ENCODE results near the gene ENTREP3.
"Not testable (repeated sequence)": the region's sequence is repeated elsewhere in the genome, so short reads cannot be mapped to it uniquely, and the experiment has no call there.

The ENTREP3 gene

DNA sequence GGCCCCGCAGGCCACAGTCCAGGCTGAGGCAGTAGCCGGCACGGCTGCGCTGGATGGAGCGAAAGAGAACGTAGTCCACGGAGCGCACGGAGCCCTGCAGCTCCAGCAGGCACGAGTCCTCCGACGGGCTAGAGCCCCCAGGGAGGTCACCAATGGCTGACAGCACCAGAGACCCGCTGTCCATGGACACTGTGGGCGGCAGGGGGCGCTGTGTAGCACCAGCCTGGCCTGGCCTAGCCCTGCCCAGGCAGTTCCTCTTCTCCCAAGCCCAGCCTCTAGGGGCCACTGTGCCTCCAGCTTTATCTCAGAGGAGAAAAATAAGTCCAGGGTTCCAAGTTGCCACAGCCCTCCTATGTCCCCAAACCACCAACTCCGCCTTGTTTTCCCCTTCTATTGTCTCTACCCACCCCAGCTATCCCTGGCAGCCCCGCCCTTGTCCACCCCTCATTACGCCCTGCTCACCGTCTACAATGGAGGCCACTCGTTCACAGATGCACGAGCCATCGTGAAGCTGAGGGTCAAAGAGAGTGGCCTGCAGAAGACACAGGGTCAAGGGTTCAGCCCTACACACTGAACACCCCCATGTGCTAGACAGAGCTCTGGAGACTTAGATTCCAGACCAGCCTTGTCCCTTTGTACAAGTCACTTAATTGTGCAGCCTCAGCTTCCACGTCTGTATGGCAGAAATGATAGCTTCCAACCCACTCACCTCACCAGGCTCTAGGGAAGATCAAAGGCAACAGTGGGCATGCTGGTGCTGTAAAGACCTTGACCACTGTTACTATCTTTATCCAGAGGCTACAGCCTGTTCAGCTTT, 4.4 kb downstream of the ENTREP3 start:
- peak; percentile 71 to 74 for DNase-seq (ENCODE audit: low read depth in 2 of 2)

DNA sequence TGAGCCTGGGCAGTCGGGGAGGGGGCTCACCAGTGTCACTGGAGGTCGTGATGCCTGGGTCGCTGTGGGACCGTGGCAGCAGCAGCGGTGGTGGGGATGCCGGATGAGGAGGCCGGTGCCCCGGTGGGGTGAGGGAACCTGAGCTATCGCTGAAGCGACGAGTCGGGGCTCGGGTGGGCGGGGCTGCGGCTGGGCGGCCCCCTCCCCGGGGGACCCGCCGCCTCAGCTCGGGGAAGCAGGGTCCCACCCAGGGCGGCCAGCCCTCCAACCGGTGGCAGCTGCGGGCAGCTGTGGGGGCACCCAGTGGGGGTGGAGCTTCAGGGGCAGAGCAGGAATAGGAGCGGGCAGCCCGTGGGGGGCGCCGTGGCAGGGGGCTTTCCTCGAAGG, 5.0 kb downstream of the ENTREP3 start:
- no peak for DNase-seq (ENCODE audit: low read depth in 2 of 2)

DNA sequence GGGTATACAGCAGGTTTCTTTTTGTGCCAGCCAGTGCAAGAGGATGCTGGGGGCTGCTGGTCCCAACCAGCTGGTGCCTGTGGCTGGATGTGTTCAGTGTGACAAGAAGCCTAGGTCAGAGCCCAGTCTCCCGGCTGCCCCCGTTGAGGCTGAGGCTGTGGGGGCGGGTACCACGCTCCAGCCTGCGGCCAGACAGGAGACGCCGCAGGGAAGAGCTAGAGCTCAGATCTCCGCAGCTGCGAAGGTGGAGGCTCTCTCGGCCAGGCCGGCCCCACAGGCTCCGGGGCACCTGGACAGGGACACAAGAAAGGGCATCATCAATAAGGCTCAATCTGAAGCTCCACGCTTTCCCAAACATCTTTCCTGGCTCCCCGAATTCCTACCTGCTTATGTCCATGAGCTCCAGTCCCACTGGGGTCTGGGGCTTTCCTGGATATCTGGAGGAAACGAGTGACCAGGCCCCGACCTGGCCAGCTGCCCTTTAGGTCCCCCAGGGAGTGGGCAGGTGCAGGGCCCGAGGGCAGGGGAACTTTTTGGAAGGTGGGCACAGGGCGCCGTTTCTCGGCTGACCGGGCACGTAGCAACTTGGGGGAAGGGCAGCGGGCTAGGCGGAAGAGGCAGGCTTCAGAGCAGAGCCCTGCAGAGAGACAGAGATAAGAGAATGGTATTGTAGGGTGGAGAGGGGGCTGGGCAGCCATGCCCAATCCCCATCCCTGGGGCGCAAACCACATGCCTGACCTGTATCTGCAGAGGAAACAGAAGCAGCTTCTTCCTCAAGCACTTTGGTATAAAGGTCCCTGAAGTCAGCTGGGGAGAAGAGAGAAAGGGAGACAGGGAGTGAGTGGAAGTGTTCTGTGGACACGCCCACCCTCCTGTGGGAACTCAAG, 7.4 kb downstream of the ENTREP3 start:
- no peak for DNase-seq (ENCODE audit: low read depth in 2 of 2)

DNA sequence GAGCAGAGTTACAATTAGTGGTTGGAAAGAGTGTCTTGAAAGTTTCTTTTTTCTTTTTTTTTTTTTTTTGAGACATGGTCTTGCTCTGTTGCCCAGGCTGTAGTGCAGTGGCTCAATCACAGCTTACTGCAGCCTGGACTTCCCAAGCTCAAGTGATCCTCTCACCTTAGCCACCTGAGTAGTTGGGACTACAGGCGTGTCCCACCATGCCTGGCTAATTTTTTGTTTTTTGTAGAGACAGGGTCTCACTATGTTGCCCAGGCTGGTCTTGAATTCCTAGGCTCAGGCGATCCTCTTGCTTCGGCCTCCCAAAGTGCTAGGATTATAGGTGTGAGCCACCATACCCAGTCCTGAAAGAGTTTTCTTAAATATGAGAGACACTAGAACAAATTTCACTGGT, 8.5 kb downstream of the ENTREP3 start:
- DNase-seq (ENCODE audit: low read depth in 2 of 2) = not testable (repeated sequence)

DNA sequence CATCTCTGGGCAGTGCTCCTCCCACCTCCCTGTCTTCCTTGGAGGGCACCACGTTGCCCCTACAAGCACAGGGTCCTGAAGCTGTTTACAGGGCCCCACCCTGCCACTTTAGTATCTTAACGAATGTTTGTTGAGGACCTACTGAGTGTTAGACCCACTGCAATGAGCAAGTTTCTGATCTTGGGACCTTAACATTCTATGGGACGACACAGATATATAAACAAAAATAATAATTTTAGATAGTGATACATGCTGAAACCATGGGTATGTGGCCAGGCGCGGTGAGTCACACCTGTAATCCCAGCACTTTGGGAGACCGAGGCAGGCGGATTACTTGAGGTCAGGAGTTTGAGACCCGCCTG, 10.1 kb downstream of the ENTREP3 start:
- DNase-seq (ENCODE audit: low read depth in 2 of 2) = no peak

DNA sequence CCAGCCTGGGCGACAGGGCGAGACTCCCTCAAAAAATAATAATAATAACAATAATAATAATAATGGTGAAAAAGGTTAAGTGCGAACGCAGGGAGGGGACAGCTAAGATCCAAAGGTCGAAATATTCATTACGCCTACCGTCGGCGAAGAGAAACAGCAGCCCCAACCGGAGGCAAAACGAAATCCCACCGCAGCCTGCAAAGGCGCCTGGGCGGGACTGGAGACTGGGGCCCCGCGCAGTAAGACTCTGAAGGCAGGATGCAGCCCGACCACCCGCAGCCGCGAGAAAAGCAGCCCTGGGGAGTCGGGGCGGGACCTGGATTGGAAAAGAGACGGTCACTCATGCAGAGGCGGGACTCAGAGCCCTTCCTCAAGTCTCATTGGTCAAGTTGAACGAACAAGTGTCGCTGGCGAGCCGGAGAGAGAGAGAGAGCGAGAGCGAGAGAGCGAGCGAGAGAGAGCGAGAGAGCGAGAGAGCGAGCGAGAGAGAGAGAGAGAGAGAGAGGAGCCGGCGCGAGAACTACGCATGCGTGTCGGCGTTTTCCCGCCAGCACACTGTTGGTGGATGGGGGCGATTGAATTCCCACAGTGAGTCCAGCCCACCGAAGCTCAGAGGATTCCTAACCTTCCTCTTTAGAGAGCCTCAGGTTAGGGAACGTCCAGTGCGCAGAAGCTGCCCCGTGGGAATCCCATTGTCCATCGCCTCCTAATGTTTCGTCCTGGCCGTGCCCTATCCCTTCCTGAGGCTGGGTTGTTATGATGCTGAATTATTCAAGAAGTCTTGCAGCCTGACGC, 10.7 kb downstream of the ENTREP3 start:
- DNase-seq (ENCODE audit: low read depth in 2 of 2) = peak; percentile 100

DNA sequence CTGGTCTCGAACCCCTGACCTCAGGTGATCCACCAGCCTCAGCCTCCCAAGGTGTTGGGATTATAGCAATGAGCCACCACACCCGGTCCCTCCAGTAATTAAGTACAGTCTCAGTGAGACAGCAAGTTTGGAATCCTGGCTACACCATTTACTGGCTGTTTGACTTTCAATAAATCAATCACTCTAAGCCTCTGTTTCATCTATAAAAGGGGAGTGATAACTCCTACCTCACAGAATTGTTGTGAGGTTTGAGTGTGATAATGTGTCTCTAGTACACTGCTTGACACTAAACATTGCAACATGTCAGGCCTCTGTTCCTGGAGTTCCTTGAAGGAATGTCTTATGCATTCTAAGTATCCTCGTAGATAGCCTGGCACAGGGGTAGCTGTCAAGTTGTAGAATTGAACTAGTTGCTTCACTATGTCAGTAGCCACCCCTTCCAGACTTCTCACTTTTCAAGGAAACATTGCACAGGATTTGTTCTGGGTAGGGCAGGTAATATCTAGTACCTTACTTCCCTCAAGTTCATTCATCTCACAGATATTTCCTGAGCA, 12.4 kb downstream of the ENTREP3 start:
- no peak for DNase-seq (ENCODE audit: low read depth in 2 of 2)

DNA sequence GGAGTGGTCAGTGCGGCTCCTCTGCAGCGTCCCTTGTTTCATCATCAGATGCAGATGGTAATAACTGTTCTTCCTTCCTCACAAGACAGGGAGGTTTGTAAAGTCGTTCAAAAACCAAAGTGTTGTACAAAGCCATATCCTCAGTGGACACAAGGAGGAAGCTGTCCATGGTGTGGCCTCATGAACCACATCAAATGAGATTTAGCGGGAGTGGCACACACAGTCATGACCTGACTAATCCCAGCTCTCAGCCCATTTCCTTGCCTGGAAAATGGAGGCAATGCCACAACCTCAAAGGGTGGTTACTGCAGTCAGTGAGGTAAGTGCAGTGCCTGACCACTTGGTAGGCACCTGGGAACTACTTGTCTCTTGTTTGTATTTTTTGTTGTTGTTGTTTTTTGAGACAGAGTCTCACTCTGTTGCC, 13.4 kb downstream of the ENTREP3 start:
- no peak for DNase-seq (ENCODE audit: low read depth in 2 of 2)

DNA sequence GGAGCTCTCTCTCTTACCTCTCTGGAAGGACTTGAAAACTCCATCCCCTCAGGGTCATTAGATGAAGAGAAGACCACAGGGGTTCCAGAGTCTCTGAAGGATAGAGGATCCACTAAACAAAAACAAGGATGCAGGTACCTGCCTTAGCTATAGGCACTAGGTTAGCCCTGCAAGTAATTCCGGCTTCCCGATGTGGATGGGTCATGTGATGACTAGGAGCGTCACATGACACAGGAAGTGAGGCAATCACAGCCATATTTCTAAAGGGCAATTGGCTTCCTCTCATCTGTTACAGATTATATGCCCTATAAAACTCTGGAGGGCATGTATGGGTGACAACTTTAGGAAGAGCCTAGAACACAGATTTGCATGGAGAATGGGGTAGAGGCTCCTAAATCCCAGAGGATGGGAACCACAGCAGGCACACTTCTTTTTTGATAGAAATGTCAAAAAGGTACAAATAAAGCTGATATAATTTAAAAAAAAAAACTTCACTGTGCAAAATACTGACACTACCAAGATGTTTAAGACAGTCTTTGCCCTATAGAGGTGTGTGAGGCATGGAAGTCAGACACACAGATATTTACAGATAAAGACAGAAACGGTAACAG, 14.1 kb downstream of the ENTREP3 start:
- peak; percentile 59 to 69 for DNase-seq (ENCODE audit: low read depth in 2 of 2)

DNA sequence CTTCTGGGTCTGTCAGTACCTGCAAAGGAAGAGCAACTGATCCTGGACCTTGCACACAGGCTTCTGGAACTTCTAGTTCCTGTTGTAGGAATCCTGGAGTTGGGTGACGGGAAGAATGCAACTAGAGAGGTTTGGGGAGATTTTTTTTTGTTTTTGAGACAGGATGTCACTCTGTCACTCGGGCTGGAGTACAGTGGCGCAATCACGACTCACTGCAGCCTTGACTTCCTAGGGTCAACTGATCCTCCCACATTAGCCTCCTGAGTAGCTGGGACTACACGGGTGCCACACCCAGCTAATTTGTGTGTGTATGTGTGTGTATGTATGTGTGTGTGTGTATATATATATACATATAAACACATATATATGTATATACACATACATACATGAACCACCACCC, 18.8 kb downstream of the ENTREP3 start:
- no peak for DNase-seq (ENCODE audit: low read depth in 2 of 2)

DNA sequence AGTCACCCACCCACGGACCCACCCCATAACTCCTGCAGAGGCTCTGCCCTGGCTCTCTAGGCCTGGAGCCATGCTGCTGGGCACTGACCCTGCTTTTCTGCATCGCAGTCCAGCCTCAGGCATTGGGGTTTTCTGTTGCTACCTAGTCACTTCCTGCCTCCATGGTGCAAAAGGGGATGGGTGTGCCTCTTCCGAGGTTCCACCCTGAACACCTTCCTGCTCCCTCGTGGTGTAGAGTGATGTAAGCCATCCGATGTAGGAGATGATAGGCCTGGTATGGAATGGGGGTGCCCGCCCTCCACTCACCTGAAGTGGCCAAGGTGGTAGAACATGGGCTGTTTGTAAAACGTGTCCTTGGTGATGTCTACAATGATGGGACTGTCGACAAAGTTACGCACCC, 19.9 kb downstream of the ENTREP3 start:
- not testable (repeated sequence) for DNase-seq (ENCODE audit: low read depth in 2 of 2)

DNA sequence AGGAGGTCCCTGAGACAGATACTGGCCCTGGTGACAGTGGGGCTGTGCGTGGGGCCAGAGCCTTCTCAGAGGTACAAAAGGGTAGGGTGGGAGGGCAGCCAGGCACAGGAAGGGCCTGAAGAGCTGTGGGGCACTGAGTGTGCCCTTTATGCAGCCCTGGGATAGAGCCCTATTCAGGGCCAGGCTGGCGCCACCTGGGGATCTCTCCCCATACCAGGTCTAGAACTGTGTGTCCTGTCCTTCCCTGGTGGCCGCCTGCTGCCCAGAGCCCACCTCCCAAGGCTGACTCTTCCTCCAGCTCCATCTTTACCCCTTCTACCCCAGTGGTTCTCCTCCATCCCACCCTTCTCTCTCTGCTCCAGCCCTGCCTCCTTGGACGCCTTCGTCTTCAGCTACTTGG, 21.8 kb downstream of the ENTREP3 start:
- not testable (repeated sequence) for DNase-seq (ENCODE audit: low read depth in 2 of 2)

DNA sequence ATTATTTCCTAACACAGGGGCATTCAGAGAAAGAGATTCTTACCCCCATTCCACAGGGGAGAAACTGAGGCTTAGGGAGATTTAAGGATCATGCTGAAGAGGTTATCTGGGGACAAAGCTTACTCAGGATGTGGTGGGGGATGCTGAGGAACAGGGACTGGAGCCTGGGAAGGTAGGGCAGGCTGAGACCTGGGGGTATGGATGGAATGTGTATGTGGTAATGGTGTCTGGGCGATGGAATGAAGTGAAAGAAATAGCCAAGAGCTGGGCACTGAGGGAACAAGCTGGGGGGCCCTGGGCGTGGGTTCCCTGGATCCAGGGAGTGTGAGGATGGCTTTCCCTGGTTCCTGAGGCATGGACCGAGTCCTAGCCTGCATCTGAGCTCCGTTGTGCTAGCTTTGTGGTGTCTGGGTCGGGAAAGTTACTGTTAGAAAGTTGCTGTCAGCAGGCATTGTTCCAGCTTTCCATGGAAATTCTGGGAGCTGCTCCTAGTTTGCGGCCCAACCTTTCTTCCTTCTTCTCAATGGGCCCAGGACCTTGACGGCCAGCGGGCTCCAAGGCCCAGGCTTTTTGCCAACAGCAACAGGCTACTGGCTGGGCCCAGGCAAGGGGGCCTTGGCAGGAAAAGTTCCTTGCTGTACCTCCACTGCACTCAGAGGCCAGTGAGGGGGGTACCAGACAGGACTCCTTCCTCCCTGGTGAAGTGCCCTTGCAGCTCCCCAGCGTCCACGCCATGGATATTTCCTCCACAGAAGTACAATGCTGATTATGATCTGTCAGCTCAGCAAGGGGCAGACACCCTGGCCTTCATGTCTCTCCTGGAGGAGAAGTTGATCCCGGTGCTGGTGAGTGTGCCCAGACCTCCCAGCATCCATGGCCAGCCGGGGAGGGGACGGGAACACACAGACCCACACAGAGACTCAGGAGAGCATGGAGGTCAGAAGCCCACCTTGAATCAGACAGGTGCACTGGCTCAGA, 23.0 kb downstream of the ENTREP3 start:
- DNase-seq (ENCODE audit: low read depth in 2 of 2) = not testable (repeated sequence)

DNA sequence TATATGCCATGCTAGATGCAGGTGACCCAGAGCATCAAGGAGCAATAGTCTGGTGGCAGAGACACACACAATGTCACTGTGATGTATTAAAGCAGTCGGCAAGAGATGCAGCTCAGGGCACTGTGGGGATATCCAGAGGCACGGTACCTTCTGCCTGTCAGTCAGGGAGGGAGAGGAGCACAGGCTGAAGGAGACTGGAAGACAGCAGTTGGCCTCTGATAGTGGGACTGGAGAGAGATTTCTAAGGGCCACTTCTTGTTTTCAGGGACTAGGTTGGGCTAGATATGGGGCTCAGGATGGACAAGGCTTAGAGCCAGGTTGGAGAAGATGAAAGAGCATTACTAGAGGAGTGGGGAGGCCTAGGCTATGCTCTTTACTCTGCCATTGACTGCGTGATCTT, 24.0 kb downstream of the ENTREP3 start:
- not testable (repeated sequence) for DNase-seq (ENCODE audit: low read depth in 2 of 2)

DNA sequence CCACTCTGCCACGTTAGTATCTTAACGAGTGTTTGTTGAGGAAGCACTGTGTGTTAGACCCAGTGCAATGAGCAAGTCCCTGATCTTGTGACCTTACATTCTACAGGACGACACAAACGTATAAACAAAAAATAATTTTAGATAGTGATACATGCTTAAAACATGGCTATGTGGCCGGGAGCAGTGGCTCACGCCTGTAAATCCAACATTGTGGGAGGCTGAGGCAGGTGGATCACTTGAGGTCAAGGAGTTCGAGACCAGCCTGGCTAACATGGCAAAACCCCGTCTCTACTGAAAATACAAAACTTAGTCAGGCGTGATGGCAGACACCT, 27.2 kb downstream of the ENTREP3 start:
- no peak for DNase-seq (ENCODE audit: low read depth in 2 of 2)

DNA sequence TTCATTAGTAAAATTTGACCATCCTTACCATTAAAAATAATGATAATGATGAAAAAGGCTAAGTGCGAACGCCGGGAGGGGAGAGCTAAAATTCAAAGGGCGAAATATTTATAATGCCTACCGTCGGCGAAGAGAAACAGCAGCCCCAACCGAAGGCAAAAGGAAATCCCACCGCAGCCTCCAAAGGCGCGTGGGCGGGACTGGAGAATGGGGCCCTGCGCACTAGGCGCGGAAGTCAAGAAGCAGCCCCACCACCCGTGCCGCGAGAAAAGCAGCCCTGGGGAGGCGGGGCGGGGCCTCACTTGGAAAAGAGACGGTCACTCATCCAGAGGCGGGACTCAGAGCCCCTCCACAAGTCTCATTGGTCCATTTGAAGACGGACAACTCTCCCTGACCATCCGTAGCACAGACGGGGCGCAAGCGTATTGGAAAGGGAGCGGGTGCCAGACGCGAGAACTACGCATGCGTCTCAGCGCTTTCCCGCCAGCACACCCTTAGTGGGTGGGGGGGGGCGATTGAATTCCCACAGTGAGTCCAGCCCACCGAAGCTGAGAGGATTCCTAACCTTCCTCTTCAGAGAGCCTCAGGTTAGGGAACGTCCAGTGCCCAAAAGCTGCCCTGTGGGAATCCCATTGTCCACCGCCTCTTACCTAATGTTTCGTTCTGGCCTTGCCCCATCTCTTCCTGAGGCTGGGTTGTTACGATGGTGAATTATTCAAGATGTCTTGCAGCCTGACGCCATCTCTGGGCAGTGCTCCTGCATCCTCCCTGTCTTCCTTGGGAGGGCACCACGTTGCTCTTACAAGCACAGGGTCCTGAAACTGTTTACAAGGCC, 27.8 kb downstream of the ENTREP3 start:
- peak; percentile 98 to 99 for DNase-seq (ENCODE audit: low read depth in 2 of 2)

DNA sequence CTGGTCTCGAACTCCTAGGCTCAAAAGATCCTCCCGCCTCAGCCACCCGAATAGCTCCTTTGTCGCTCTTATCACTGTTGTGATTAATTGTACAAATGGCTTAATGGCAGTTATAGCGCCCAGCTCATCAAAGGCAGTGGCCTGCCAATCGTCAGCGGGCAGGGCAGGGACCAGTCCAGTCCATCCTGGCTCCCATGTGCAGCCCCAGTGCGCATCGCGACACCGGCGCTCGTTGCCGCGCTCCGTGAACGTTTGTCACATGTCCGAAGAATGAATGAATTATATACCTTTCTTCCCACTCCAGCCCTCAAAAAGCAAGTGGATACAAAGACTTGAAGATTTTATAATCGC, 28.4 kb downstream of the ENTREP3 start:
- no peak for DNase-seq (ENCODE audit: low read depth in 2 of 2)

DNA sequence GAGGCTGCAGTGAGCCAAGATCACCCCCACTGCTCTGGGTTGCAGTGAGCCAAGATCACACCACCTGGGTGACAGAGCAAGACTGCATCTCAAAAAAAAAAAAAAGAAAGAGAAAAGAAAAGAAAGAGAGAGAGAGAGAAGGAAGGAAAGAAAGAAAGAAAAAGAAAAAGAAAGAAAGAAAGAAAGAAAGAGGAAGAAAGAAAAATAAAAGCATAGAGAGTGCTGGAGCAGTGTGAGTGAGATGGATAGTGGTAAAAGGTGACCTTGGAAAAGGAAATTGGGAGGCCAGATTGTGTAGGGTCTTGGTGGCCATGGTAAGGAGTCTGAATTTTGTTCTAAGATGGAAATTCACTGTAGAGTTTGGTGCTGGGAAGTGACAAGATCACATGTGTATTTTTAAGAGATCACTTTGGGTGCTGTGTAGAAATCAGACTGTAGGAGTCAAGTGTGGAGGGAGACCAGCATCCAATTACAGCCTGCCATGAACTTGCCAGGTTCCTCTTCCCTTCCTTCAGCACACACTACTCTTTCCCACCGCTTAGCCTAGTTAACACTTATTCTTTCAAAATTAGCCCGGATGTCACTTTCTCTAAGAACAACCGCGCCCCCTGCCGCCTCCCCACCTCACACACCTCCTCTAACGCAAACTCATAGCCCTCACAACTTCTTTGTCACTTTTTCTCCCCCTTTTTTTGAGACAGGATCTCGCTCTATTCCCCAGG, 28.9 kb downstream of the ENTREP3 start:
- DNase-seq (ENCODE audit: low read depth in 2 of 2) = peak in 1 of 2 experiments; percentile 60

DNA sequence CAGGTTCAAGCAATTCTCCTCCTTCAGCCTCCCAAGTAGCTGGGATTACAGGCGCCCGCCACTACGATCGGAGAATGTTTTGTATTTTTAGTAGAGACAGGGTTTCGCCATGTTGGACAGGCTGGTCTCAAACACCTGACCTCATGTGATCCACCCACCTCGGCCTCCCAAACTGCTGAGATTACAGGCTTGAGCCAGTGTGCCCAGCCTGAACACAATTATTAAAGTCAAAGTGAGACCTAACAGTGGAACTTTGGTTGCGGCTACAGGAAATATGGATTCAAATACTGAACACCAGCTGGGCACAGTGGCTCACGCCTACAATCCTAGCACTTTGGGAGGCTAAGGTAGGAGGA, 29.9 kb downstream of the ENTREP3 start:
- DNase-seq (ENCODE audit: low read depth in 2 of 2) = not testable (repeated sequence)

All from fibroblast of skin of left biceps (primary cell).